ENCODE data around the gene CDO1. TPM values are rescaled to one million over a fixed set of nuclear protein-coding genes. Genes with fewer than 3 reads are reported as not detected.

Gene CDO1
- total and polyA plus RNA-seq, 9 of the 15 experiments (the other 6 are each of a cell fraction or from before 2014, with no cell fraction given), result 0.16 to 0.22 TPM; not detected in 7

DNA sequence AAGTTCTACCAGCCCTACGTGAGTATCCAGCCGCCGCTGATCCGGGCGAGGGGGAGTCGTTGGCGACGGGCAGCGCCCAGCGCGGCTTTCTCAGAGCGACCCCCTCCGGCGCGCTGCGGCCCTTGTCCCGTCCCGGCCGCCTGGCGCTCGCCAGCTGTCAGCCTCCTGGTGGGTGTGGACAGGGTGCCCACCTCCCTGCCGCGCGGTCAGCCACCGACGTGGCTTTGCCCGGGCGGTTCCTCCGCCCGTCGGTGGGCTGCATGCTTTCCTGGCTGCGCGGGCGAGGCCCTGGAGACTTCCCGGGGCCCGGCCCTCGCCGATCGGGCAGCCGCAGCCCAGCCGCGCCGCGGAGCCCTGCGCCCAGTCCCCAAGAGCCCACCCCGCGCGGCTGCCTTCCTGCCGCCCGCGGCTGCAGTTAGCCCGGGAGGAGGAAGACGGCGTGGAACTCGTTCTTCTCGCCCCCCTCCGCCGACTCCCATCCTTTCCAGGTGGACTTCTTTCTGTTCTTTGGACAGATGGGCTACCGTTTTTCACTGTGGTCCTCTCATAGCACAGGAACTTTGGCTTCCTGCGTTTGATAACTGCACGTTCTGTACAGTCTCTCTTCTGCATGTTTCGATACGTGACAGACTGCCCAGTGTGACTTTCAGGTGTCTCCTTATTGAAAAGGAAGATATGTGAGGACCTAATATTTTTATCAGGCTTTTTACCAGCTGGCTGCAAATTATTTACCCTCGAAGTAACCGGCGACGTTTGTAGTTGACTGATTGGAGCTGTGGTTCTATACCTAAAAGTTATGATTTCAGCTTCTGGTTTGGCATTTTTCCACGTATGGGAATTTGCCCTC, 25.9 kb upstream of the CDO1 start:
- peak; percentile 79 for ATAC-seq
- no peak for TF ChIP-seq EZH2 (IDR thresholded peaks at IDR 0.05; ENCODE audit: borderline replicate concordance, low read depth, low read length)
- TF ChIP-seq BRF2 (IDR thresholded peaks at IDR 0.05; ENCODE audit: borderline replicate concordance, insufficient read depth, insufficient read length), result no peak
- no peak for TF ChIP-seq ZNF445 (CRISPR knock-in tag; IDR thresholded peaks at IDR 0.05; ENCODE audit: low read depth)
- peak; percentile 37; the same call in 1 of the 2 replicates for TF ChIP-seq AFF4 (CRISPR knock-in tag; IDR thresholded peaks at IDR 0.05)
- TF ChIP-seq, protein P1, sequence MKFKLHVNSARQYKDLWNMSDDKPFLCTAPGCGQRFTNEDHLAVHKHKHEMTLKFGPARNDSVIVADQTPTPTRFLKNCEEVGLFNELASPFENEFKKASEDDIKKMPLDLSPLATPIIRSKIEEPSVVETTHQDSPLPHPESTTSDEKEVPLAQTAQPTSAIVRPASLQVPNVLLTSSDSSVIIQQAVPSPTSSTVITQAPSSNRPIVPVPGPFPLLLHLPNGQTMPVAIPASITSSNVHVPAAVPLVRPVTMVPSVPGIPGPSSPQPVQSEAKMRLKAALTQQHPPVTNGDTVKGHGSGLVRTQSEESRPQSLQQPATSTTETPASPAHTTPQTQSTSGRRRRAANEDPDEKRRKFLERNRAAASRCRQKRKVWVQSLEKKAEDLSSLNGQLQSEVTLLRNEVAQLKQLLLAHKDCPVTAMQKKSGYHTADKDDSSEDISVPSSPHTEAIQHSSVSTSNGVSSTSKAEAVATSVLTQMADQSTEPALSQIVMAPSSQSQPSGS (CRISPR knock-in tag; IDR thresholded peaks at IDR 0.05), result no peak
- no peak for TF ChIP-seq MTA1 (IDR thresholded peaks at IDR 0.05; ENCODE audit: borderline replicate concordance)
- TF ChIP-seq ZNF23 (CRISPR knock-in tag; IDR thresholded peaks at IDR 0.05), result no peak
- no peak for TF ChIP-seq BCOR (IDR thresholded peaks at IDR 0.05)

More for the DNA sequence above, 25.9 kb upstream of the CDO1 start:
- Histone ChIP-seq H3K79me2 (ENCODE audit: control insufficient read depth, insufficient read depth, low read length) (peaks cover 94% of the 10 kb centered on the region), H3K4me1 (replicated peaks in 1 of 2; ENCODE audit: control insufficient read depth in 2 of 2, insufficient read depth in 2 of 2, low read length in 2 of 2) (peaks cover 14 to 15% of the 10 kb centered on the region in 2 experiments; a peak in 4 of 5 replicates), H3K9me3 (replicated peaks; ENCODE audit: control insufficient read depth, insufficient read depth, low read depth, low read length) (no peaks in the 10 kb centered on the region), H3K27ac (ENCODE audit: extremely low read depth, low read depth, low read length) (peak overlapping the region; percentile 99), H4K20me1 (replicated peaks; ENCODE audit: control insufficient read depth, insufficient read depth, low read length) (peaks cover 5% of the 10 kb centered on the region; the same call in 1 of the 2 replicates), H3K27me3 (ENCODE audit: control insufficient read depth in 2 of 2, insufficient read depth in 2 of 2, low read length in 2 of 2) (no peaks in the 10 kb centered on the region), H3K4me3 (peak overlapping the region; percentile 79), H2AFZ (ENCODE audit: low read depth, low read length) (peak overlapping the region; percentile 96), H3K9me1 (ENCODE audit: control insufficient read depth, insufficient read depth, low read length) (no peaks in the 10 kb centered on the region), H3K36me3 (ENCODE audit: control insufficient read depth, insufficient read depth, low read length) (peaks cover 26% of the 10 kb centered on the region), H3K4me2 (ENCODE audit: insufficient read depth, low read length) (peak overlapping the region; percentile 97), H3K9ac (ENCODE audit: insufficient read depth in 1 of 2, low read depth in 2 of 2, low read length in 2 of 2) (peak overlapping the region; percentile 95 to 97)
- POLR2A ChIA-PET, result interaction anchor here (0.8 to 1.4 kb wide), 4 partner anchors 8 to 217 kb away, joined by 3 read pairs; no protein-coding TSS in a partner anchor
- FAIRE-seq (no peak), DNase-seq (ENCODE audit: extremely low read depth in 1 of 4, low spot score in 3 of 4) (peak in 1 of 4 experiments; percentile 48)
- no TSS peak for BruUV-seq (replicated peaks)
- intact Hi-C loops (cut with micrococcal nuclease), result loop anchor here (5.0 to 10.0 kb wide), 3 partner anchors 245 to 538 kb away; partner anchors contain the start of genes COMMD10 and FEM1C
- under 1% methylated on average over 59 of the region's 68 CpGs for WGBS (ENCODE audit: insufficient coverage, low coverage, missing lambda C conversion rate)
- CTCF ChIA-PET (ENCODE audit: low intra/inter-chr PET ratio), result no interaction called here
- in situ Hi-C loops (cut with MboI), result no loop called here
